Lung (tissue), 12 donors: Measurements from ENCODE around the gene KIAA1755. TPM values are rescaled to one million over a fixed set of nuclear protein-coding genes. Genes with fewer than 3 reads are reported as not detected.

ENCODE experiments used
- ATAC-seq: fragments of 200-7000 bp; cut with Tn5 transposase; one replicate; pipeline ENCODE4 v1.9.1; 2020; ENCODE audit warnings: moderate number of reproducible peaks; ENCODE audit not compliant: insufficient read depth, low FRiP score
- DNase-seq, 3 donors: peaks; one replicate each; pipeline ENCODE4 v3.0.0-alpha.2; 2013 to 2017
- H3K27ac ChIP-seq, 2 donors: one replicate each; pipeline ENCODE4 v1.5.1; 2013; ENCODE audit warnings: mild to moderate bottlenecking in 2 of 2, moderate library complexity in 2 of 2, control low read depth in 1 of 2, inconsistent platforms in 1 of 2, low read depth in 1 of 2, low read length in 1 of 2
- H3K27me3 ChIP-seq, 3 donors: one replicate each; pipeline ENCODE4 v1.5.1; 2013; ENCODE audit warnings: low read length in 2 of 3; ENCODE audit not compliant: control insufficient read depth in 3 of 3, insufficient read depth in 3 of 3
- H3K36me3 ChIP-seq, 4 donors: one replicate each; pipeline ENCODE4 v1.5.1; 2013; ENCODE audit warnings: low read length in 4 of 4, mild to moderate bottlenecking in 1 of 4, moderate library complexity in 1 of 4; ENCODE audit not compliant: control insufficient read depth in 4 of 4, insufficient read depth in 4 of 4
- H3K4me1 ChIP-seq, 5 donors: one replicate each; pipeline ENCODE4 v1.5.1; 2013; ENCODE audit warnings: low read length in 5 of 5, mild to moderate bottlenecking in 2 of 5, moderate library complexity in 1 of 5; ENCODE audit not compliant: control insufficient read depth in 5 of 5, insufficient read depth in 5 of 5
- H3K4me3 ChIP-seq: one replicate; pipeline ENCODE4 v1.5.1; 2013; ENCODE audit warnings: mild to moderate bottlenecking, control low read depth, moderate library complexity
- H3K9ac ChIP-seq, 2 donors: one replicate each; pipeline ENCODE4 v1.5.1; 2013; ENCODE audit warnings: low read length in 2 of 2, control low read depth in 1 of 2; ENCODE audit not compliant: insufficient read depth in 1 of 2
- H3K9me3 ChIP-seq, 4 donors: one replicate each; pipeline ENCODE4 v1.5.1; 2013; ENCODE audit warnings: low read length in 3 of 4, mild to moderate bottlenecking in 1 of 4, moderate library complexity in 1 of 4; ENCODE audit not compliant: control insufficient read depth in 4 of 4, insufficient read depth in 3 of 4
- CTCF ChIP-seq: IDR thresholded peaks from 2 replicates; pipeline ENCODE4 v1.5.1; 2012; ENCODE audit warnings: mild to moderate bottlenecking; ENCODE audit errors: control extremely low read depth, extremely low read depth
- WGBS, 2 donors: extraction: QIAGEN DNeasy Blood & Tissue Kit; methylation state at CpG; one replicate each; pipeline ENCODE4 v1.1.7; 2013; 5-methylcytosine and 5-hydroxymethylcytosine counted together
- polyA plus RNA-seq, 2 donors: library from polyadenylated mRNA; stranded (reverse); fragments of 200-250 nt; gene quantifications; one replicate each; pipeline ENCODE4 v1.2.1, GENCODE V29; 2013
- total RNA-seq, 2 donors: library from RNA; depleted of rRNA in 1 of 2; stranded (reverse); fragments of >200 nt in 1 of 2; gene quantifications; one replicate each; pipeline ENCODE4 v1.2.1, GENCODE V29; 2014 to 2021
- donor health status: control.
- donor health status: control.
- donor health status: Bipolar disorder and iron deficiency.
- donor health status: healthy.
- donor health status: DM: yes; HTN: yes; CAD: no.

Gene KIAA1755
- total and polyA plus RNA-seq, 4 donors = 0.33 to 2.0 (median 1.3) TPM

DNA sequence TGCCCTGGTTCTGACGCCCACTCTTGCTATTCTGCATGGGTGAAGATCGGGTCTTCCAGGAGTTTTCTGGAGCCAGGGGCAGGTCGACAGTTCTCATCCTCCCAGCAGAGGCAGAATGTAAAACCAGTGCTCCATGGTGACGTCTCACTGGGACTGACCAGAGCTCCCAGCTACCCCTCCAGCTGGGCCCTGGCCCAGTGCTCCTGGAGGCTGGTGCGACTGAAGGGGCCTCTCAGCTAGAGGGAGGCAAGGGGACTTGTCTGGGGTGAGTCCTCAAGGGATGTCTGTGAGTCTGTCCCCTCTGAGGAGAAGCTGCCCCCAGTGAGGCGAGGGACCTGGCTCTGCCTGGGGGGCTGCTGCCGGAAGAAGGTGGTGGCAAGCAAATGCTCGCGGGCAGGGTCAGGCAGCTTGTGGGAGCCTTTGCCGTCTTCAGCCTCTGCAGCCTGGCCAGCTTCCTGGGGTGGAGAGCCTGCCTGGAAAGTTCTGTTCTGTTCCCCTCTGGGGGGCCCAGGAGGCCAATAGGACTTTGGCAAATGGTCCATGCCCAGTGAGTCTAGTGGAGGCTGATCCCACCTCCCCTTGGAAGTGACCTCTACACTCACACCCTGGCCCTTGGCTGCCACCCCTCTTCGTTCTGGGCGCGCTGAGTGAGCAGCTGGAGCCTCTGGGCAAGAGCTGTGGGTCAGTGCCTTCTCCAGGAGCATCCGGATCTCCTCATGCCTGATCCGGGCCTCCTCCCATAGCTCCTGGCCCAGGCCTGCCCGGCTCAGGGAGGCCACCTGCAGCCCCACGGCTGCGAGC lies 47.5 kb downstream of the KIAA1755 start:
- Histone ChIP-seq H3K4me1 (peaks cover 0 to 17% (median 4%) of the 10 kb centered on the region in 5 donors), H3K27ac (no peak overlapping the region), H3K9ac (no peak overlapping the region), H3K9me3 (no peaks in the 10 kb centered on the region), H3K36me3 (no peaks in the 10 kb centered on the region), H3K4me3 (no peak overlapping the region), H3K27me3 (no peaks in the 10 kb centered on the region)
- TF ChIP-seq CTCF = no peak
- ATAC-seq = no peak
- WGBS, 2 donors = 78 to 80% methylated on average over 17 to 18 of the region's 18 CpGs
- no peak for DNase-seq

- Histone ChIP-seq H3K27me3 (no peaks in the 10 kb centered on the region), H3K4me3 (no peak overlapping the region), H3K36me3 (no peaks in the 10 kb centered on the region), H3K9me3 (no peaks in the 10 kb centered on the region), H3K4me1 (peaks cover 0 to 17% (median 4%) of the 10 kb centered on the region in 5 donors), H3K27ac (peak overlapping the region in 1 of 2 donors; percentile 17), H3K9ac (no peak overlapping the region)
- no peak for ATAC-seq
- 72 to 76% methylated on average over 9 of the region's 9 CpGs for WGBS, 2 donors
- DNase-seq = no peak
- no peak for TF ChIP-seq CTCF
These were observed 49.1 kb downstream of the KIAA1755 start for GRCh38 chr20:38211200-38212097.

GRCh38 chr20:38210741-38211140 lies 49.8 kb downstream of the KIAA1755 start:
- TF ChIP-seq CTCF = no peak
- H3K27me3 ChIP-seq = no peaks in the 10 kb centered on the region
- no peak overlapping the region for H3K9ac ChIP-seq
- no peak overlapping the region for H3K4me3 ChIP-seq
- H3K4me1 ChIP-seq = peaks cover 0 to 17% (median 4%) of the 10 kb centered on the region in 5 donors
- no peak overlapping the region for H3K27ac ChIP-seq
- WGBS, 2 donors = 51 to 57% methylated on average over 6 of the region's 6 CpGs
- H3K36me3 ChIP-seq = no peaks in the 10 kb centered on the region
- no peaks in the 10 kb centered on the region for H3K9me3 ChIP-seq
- DNase-seq (no peak), ATAC-seq (no peak)
